HG02943 (cell line): ENCODE measurements around the gene AK1.
"Not testable (repeated sequence)": the region's sequence is repeated elsewhere in the genome, so short reads cannot be mapped to it uniquely, and the experiment has no call there.

ENCODE experiments used
- ATAC-seq: cut with Tn5 transposase; IDR thresholded peaks from one replicate; pipeline ENCODE4 v1.9.1; 2021; ENCODE audit warnings: mild to moderate bottlenecking, low read depth, moderate library complexity; ENCODE audit not compliant: unreplicated experiment

AK1 gene

GRCh38 chr9:127870153-127870491 lies 7.4 kb downstream of the AK1 start:
- not testable (repeated sequence) for ATAC-seq

DNA sequence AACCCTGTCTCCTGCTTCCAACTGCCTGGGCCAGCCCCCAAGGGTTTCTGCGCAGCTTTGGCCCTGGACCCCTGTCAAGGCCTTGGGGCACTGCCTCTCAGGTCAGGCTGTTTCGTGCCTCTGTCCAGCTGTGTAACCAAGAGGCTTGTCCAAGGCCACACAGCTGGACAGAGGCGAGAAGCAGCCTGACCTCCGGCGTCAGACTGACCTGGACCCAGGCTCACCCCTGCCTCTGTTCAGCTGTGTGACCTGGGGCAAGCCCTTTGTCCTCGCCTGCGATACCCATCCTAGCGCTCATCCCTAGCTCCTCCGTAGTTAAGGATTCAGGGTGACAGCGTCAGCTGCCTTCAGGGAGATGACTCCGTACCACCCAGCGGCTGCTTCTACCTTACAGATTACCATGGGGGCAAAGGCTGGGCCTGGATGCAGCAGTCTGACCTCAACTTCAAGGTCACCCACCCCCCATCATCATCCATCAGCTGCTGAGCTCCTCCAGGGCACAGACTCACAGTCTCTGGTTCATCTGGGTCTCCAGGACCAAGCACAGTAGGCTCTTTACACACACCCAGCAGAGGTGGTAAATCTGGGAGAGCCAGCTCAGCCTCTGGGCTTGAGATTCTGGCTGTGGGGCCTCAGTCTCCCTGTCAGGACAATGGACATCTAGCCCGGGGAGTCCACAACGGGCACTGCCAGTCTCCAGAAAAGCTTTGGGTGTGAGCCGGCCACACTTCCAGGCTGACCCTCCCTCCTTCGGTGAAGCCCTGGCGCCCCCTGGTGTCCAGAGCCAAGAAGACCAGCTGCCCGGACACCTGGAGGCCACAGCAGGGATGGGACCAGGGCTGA lies 7.9 kb downstream of the AK1 start:
- ATAC-seq: no peak

- ATAC-seq: no peak
These were observed 9.1 kb downstream of the AK1 start for GRCh38 chr9:127868278-127868902.

GRCh38 chr9:127867356-127868277 lies 9.9 kb downstream of the AK1 start:
- no peak for ATAC-seq

DNA sequence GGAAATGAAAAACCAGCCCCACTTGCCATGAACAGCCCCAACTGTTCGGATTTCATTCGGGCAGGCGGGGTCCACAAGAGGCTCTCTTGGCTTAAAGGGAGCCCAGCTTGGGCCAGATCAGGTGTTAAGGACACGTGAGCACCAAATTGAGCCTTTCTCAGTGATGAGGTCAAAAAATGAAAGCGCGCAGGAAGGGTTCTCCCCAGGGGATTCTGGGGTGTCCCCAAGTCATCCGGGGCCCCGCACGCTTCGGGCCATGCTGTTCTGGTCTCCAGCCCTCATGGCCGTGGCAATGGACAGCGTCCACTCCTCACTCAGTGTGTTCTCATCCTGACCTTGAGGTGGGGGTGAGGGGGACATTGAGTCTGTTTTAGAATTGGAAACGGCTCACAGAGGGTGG lies 10.9 kb downstream of the AK1 start:
- no peak for ATAC-seq

DNA sequence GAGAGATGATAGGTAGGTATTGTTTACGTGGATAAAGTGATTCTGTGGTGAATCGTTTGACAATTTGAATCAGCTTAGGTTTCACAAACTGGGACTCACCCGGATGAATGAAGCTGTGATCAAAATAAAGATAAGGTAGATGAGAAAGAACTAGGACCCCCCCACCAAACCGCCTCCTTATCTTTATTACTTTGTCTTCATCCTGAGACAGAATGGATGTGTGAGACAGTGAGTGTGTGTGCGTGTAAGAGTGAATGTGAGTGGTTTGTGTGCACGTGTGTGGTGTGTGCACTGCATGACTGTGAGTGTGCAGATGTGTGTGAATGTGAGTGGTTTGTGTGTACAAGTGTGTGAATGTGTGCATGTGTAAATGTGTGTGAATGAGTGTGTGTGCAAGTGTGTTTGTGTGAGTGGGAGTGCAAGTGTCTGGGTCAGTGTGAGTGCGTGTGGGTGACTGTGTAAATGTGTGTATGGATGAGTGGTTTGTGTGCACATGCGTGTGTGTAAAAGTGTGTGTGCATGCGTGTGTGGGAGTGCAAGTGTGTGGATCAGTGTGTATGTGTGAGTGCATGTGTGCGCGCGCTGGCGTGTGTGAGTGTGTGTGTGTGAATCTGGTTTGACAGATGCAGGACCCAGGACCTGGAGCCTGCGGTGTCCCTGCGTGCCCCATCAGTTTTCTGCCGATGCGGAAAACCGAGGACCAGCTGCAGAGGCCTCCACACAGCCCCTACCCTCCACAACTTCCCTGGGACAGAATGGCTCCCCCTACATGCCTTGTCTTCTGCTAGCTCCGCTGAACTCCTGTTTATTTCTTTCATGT lies 11.6 kb downstream of the AK1 start:
- ATAC-seq: no peak

- ATAC-seq: no peak
These were observed 14.3 kb downstream of the AK1 start for GRCh38 chr9:127863191-127863621.

DNA sequence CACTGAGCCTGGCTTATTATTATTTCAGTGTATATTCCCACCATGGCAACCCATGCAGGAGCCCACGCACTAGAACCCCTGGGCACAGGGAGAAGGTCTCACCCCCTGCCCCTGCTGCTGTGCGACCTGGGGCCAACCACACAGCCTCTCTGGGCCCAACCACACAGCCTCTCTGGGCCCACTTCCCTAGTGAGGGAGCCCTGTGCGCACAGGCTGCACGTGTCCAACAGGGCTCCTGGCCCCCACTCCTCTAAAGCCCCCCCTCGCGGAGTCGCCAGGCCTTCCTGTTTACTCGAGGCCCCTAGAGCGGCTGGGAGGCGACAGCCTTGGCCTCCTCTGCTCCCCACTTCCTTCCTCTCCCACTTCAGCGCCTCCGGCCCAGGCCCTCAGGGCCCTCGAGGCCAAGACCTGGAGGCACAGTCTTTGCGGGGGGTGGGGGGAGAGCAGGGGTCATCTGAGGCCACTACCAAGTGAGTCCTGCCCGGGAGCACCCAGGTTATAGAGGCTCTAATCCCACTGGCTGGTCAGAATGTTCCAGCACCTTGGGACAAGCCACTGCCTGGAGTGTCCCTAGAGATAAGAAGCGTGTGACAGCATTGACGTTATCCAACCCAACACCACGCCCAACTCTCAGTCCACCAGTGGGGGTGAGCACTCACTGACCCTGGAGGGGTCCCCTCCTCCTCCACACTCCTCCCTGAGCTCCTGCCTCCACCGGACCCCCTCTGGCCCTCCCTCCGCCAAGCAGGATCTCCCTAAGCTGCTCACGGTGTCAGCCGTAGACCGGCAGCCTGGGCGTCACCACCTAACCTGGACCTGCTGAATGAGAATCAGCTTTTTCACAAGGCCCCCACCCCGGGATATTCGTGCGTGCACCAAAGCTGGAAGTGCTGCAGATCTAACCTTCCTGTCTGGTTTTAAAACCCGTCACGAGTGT lies 15.1 kb downstream of the AK1 start:
- ATAC-seq: no peak

GRCh38 chr9:127860779-127861178 lies 16.7 kb downstream of the AK1 start:
- ATAC-seq: no peak

GRCh38 chr9:127860260-127860659 lies 17.2 kb downstream of the AK1 start:
- no peak for ATAC-seq

DNA sequence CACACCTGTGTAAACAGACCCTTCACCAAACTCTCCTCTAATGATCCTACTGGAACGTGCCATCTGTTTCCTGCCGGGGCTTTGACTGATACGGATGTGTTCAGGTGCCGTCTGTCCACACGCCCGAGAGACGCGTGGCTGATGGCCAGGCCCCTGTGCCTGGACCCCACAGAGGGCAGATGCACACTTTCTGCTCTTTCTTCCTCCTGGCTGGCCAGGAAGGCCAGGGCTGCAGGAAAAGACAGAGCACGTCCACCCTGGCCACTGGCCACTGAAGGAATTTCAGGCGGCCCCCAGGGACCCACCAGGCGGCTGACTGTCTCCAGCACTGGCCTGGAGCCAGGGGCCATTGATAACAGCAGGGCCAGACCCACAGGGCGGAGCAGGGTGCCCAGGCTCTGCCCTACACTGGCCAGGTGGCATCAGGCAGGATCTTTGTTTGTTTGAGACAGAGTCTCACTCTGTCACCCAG lies 19.4 kb downstream of the AK1 start:
- no peak for ATAC-seq

DNA sequence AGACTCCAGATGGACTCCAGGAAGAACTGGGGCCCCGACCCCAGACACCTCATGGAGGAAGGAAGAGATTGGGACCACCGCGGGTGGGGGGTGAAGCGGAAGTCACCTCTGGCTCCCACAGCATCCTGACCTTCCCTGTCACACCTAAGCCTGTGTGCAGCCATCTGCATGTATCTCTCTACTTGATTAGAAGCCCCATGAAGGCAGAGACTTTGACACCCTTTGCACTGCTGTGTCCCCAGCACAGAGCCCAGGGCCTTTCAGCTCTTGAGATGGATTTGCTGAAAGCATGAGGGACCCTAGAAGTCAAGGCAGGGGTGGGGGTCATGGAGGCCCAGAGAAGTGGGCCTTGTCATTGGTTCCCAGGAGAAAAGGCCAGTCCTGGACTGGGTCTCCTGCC lies 20.2 kb downstream of the AK1 start:
- no peak for ATAC-seq

DNA sequence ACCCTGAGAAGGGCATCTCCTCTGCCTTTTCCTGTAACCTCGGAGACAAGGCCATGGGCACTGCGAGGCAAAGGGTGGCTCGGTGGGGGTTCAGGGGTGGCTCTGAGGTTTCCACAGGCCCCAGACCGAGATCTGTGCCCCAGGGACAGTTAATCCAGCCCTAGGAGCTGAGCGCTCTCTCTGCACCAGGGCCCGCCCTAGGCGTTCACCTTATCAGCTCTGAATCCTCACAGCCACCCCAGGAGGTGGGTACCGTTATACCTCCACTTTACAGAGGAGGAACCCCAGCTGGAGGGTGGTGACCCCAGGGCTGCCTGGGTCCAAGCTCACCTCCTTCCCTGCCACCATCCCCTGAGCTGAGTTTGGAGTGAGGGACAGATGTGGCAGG lies 20.8 kb downstream of the AK1 start:
- ATAC-seq: no peak

- no peak for ATAC-seq
These were observed 21.3 kb downstream of the AK1 start for GRCh38 chr9:127856094-127856728.

DNA sequence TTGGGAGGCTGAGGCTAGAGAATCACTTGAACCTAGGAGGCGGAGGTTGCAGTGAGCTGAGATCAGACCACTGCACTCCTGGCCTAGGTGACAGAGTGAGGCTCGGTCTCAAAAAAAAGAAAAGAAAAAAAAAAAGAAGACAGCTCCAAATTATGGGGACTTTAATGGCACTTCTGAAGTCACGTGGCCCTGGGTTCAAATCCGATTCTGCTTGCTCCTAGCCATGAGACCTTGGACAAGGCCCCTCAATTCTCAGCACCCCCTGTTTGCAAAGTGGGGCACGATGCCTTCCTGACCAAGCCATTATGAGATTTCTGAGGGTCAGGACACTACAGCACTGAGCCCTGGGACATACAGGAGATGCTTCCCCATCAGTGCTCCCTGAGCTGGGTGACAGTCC lies 22.0 kb downstream of the AK1 start:
- no peak for ATAC-seq

- no peak for ATAC-seq
These were observed 22.5 kb downstream of the AK1 start for GRCh38 chr9:127854960-127855359.

DNA sequence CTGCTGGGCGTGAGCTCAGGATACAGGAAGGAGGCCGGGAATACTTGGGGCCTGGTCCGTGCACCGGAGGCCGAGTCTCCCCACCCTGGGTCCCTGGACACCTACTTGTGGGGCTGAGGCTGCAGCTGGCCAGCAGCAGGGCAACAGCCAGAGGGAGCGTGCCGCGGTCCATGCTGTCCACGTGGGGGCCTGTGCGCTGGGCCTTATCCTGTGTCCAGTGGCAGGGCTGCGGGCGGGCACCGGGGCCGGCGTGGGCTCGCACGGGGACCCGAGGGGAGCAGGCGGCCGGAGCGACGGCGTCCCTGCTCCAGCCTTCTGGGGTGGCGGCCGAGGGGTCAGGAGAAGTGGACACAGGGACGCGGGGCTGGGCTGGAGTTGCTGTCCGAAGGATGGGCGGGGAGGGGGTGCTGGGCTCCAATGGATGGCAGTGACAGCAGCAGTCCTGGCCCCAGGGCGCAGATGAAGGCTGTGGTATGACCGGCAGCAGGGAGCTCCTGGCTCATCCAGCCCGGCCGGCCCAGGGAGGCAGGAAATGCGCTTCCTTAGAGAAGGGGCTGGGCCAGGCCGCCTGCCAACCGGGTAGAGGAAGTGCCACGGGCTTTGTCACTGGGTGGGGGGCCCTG lies 23.2 kb downstream of the AK1 start, which contains the start of gene ENG:
Gene ENG, minus strand, starts transcription at position 475 of the 623 bp plus-strand sequence. Its CDS starts 303 bp downstream, at position 172.
- ATAC-seq: no peak
